Stimulated activated CD4-positive, alpha-beta T cell treated with anti-CD3 and anti-CD28 coated beads, Interleukin-4, amount 100 ng/mL, for 48 hours (primary cell): Measurements from ENCODE around the gene RLIM.
"Not testable (repeated sequence)": the region's sequence is repeated elsewhere in the genome, so short reads cannot be mapped to it uniquely, and the experiment has no call there.

Experiments used
- DNase-seq, 2 donors: peaks; one replicate each; pipeline ENCODE4 v3.0.0-alpha.2; 2020; ENCODE audit warnings: low read depth in 2 of 2

Gene RLIM, protein sequence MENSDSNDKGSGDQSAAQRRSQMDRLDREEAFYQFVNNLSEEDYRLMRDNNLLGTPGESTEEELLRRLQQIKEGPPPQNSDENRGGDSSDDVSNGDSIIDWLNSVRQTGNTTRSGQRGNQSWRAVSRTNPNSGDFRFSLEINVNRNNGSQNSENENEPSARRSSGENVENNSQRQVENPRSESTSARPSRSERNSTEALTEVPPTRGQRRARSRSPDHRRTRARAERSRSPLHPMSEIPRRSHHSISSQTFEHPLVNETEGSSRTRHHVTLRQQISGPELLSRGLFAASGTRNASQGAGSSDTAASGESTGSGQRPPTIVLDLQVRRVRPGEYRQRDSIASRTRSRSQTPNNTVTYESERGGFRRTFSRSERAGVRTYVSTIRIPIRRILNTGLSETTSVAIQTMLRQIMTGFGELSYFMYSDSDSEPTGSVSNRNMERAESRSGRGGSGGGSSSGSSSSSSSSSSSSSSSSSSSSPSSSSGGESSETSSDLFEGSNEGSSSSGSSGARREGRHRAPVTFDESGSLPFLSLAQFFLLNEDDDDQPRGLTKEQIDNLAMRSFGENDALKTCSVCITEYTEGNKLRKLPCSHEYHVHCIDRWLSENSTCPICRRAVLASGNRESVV

DNA sequence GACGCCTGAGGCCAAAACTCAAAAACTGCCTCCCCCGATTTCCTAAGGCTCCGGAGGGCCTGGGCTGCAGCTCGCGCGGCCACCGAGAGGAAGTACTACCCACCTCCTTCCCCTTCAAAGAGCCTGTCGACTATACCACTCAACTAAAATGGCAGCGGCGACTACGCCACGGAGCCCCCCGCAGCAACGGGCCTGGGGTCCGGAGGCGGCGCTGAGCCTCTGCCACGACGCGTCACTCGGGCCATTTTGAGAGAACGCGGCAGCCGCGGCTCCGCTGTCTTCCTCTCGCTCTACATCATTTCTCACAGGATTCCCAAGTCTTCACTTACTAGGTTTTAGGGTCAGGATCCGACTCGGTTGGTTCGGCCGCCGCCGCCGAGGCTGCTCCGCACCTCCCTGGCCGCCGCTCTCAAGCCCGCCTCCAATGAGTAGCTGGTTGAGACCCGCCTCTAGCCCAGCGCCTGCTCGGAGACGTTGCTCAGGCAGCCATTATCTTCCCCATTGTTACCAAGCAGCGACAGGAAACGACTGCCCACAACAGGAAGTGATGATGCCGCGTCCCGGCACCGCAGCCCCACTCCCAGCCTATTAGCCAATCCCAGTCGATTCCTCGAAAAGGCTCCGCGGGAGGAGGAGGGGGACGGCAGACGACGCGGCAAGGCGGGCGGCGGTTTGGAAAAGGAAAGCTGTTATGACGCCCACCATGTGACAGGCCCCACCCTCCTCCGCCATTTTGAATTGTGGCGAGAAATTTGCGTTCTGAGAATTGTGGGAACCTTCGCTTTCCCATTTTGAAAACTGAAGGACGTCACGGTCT lies at the start of gene RLIM:
Gene RLIM (minus strand): TSS at position 532 of the 817 bp plus-strand sequence. CDS start 18,647 bp downstream, outside the sequence.
- peak; percentile 73 to 83 for DNase-seq

DNA sequence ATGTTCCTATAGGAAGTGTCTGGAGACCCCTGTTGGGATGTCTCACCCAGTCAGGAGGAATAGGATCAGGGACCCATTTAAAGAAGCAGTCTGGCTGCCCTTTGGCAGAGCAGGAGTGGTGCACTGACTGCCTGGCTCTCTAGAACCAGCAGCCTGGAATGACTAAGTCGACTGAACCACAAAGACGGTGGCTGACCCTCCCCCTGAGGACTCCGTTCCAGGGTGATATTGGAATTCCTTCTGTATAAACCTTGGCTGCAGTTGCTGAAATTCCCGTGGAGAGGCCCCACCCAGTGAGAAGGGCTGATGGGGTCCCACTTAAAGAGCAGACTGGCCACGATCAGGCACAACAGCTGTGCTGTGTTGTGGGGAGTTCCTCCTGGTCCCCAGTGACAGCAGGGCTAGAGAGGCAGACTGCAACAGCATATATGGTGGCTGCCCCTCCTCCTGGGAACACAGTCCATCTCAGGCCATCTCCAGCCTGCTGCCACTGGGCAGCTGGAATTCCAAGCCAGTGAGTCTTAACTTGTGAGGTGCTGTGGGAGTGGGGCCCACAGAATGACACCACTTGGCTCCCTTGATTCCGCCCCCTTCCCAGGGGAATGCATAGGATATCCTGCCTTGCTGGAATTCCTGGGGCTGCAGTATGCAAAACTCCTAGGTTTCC lies 41.8 kb upstream of the RLIM start:
- DNase-seq, result no peak

DNA sequence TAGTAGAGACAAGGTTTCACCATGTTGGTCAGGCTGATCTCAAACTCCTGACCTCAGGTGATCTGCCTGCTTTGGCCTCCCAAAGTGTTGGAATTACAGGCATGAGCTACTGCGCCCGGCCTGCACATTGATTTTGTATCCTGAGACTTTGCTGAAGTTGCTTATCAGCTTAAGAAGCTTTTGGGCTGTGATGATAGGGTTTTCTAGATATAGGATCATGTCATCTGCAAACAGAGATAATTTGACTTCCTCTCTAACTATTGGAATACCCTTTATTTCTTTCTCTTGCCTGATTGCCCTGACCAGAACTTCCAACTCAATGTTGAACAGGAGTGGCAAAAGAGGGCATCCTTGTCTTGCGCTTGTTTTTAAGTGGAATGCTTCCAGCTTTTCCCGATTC lies 40.5 kb upstream of the RLIM start:
- DNase-seq, result not testable (repeated sequence)

DNA sequence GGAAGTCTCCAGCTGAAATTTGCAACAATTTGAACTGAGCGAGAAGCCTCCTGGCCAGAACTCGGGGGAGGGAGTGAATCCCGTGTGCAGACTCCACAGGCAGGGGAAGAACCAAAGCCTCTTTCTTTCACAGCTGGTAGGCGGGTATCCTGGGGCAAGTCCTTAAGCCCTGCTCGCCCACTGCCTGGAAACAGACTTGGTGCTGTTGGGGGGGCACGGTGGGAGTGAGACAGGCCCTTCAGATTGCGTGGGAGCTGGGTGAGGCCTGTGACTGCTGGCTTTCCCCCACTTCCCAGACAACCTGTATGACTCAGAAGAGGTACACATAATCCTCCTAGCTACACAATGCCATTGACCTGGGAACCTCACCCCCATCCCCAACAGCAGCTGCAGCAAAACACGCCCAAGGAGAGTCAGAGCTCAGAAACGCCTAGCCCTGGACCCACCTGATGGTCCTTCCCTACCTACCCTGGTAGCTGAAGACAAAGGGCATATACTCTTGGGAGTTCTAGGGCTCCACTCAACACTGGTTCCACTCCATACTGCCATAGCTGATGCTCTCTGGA lies 22.4 kb upstream of the RLIM start:
- no peak for DNase-seq

DNA sequence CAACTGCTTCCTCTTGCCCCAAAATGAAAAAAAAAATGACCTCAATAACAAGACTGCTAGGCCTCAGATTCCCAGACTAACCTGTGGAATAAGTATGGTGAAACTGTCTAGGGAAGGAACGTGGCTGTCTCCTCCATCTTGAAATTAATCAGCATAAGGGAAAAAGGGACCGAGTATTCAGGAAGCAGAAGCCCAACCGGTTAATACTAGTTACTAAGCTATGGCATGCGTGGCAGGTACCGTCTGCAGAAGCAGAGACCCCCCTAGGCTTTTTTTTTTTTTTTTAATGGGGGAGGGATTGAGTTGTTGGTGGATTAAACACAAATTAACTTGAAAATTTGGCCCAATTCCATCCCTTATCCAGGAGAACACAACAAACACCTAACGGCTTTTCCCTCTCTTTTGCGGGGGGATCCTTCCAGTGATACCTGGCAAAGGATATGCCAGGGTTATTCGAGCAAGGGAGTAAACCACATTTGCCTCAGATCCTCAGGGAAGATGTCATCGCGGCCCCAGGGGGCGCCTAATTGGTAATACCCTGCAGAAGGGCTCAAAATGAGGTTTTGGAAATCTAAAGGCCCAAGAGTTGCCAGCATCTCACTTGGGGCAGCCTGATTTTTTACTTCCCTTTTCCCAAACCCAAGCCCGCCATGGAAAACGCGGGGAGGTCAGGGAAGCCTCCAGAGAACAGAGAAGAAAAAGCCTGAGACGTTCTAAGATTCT lies 893 bp downstream of the RLIM start:
- DNase-seq, result no peak

DNA sequence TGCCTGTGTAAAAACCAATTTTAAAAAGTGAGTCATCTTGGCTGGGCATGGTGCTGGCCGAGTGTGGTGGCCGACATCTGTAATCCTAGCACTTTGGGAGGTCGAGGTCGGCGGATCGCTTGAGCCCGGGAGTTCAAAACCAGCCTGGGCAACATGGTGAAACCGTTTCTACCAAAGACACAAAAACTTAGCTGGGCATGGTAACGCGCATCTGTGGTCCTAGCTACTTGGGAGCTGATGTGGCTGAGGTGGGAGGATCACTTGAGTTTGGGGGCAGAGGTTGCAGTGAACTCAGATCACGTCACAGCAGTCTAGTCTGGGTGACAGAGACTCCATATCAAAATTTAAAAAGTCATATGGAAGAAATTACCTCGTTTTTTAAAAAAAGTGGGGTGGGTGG lies 7.6 kb downstream of the RLIM start:
- no peak for DNase-seq

DNA sequence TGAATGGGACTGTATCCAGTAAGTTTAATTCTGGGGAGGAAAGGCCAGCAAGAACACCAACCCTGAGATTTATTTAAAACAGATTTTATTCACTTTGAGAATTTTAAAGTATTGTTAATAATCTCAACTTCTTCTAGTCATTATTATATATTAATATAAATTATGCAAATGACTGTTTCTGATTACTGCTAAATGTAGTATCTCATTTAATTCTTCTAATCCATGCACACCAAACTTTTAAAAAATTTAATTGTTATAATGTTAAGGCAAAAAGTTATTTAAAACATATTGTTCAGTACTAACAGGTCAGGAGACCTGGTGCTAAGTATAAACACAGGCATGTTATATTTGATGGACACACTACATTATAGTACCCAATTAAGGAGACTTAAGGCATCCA lies 8.1 kb downstream of the RLIM start:
- DNase-seq, result no peak

DNA sequence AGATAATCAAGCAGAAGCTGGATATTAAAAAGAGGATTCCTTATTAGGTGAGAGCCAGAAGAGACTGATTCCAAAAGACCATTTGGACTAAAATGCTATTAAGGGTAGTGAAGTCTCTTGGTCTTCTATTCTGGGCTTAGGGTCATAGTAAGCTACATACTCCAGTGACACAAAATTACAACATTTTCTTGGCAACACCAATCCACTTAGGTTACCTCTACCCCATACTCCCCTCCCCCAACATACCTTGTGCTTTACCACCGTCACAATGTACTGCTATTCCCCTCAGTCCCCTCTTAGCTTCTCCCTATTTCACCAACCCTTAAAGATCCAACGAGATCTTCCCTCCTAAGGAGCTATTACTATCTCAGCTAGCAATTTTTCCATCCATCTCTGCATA lies 11.4 kb downstream of the RLIM start:
- DNase-seq, result no peak

DNA sequence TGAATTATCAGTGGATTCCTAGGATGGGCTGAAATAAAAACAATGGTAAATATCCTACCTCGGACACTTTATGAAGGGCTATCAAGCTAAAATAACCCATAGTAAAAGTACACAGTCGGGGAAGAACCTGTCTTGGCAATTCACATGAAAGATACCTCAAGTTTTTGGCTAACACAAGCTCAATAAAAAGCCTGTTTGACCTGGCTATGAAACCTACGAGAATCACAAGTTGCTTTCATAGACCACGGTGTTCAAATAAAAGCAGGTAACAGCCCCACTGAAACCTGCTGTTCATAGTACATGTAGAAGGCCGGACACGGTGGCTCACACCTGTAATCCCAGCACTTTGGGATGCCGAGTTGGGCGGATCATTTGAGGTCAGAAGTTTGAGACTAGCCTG lies 12.3 kb downstream of the RLIM start:
- DNase-seq, result no peak

DNA sequence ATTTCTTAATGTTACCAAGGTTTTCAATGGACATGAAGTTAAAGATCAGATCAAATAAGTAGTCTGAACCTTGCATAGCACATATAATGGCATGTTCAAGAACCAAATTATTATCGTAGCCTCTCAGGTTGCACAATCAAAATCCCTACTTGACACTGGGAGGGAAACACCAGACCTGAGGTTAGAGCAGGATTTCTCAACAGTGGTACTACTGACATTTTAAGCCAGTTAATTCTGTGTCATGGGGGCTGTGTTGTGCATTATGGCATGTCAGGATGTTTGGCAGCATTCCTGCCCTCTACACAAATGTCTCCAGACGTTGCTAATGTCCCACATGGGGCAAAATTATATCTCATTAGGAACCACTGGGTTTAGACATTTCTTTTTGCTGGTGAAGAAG lies 20.8 kb downstream of the RLIM start:
- no peak for DNase-seq

DNA sequence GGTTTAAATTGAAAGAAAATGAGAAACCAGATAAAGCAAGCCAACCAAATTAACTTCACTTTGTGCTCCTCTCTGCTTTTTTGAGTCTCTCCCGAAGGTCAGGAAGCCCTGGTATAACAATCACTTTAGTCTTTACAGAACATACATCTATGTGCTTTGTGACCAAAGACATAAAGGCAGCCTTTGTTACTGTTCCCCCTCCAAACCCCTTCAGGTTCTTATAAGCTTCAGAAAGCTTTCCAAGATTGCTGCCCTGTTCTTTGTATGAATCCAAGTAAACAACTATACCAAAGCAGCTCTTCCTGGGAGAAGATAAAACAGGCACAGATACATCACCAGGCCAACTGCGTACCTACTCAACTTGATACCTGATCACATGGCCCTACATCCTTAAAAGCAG lies 28.7 kb downstream of the RLIM start:
- no peak for DNase-seq

DNA sequence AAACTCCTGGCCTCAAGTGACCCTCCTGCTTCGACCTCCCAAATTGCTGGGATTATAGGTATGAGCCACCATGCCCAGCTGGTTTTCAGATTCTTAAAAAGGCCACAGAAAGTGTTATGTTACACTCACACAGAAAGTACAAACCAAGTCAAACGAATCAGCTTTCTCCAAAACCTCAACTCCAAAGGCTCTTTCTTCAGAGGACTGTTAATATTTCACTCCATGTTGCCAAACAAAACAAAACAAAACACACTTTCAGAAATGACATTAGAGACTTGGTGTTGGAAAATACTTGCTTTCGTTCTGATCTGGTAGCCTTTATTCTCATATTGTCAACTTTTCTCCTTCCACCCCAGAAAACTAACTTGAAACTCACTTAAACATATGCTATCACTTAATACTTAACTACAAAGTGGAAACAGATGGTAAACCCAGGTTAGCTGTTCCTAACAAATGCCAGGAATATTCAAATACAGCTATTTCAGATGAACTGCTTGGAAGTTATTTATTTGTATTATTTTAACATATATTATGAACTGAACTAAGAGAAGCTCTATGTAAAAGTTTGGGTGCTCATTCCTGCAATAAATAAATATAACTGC lies 34.7 kb downstream of the RLIM start:
- no peak for DNase-seq

DNA sequence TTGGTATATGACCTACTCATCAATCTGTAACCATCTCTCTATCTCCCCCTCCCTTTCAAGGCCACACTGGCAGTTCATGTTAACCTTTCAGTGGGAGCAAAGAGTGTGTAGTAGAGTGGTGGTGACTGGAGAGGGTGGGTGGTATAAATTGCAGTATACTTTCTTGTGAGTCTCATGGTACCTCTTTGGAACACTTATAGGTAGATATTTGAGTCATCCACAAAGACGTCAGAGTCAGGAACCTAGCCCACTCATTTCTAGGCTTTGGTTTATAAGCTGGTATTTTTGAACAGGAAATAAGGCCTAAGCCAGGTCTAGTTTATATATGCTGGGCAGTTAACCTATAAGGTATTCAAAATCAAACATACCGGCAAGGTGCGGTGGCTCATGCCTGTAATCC lies 36.3 kb downstream of the RLIM start:
- DNase-seq, result peak in 1 of 2 donors; percentile 1

DNA sequence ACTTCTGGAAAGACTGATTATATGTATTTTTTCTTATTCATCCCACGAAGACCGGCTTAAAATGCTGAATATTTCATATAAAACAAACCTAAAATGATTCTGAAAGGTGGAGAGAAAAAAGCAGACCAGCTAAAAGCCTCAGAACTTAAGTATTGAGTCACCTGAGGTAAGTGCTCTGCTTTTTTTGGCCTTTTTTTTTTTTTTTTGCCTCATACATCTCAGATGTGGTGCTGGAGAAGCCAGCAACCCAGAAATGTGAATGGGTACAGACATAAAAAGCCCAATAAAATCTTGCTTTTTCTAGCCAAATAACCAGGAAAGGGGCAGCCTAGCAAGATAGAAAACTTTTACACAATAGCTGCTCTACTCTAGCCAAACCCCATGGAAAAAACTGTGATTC lies 57.0 kb downstream of the RLIM start:
- DNase-seq, result no peak

DNA sequence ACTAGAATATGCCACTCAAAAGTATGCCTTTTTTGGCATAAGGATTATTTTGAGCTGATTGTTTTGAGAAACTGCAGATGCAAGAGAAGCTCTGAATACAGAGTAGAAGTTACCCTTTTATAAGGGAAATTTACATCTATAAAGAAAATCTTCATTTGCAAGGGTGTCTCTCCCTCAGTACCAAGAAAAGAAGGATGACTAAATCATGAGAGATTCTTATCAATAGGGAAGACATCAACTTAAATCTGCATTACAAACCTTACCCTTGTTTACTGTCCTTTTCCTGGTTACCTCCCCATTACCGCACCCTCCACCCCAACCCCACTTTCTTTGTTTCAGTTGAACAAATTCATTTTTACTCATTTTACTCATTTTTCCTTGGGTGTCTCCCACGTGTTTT lies 62.5 kb downstream of the RLIM start:
- DNase-seq, result no peak

DNA sequence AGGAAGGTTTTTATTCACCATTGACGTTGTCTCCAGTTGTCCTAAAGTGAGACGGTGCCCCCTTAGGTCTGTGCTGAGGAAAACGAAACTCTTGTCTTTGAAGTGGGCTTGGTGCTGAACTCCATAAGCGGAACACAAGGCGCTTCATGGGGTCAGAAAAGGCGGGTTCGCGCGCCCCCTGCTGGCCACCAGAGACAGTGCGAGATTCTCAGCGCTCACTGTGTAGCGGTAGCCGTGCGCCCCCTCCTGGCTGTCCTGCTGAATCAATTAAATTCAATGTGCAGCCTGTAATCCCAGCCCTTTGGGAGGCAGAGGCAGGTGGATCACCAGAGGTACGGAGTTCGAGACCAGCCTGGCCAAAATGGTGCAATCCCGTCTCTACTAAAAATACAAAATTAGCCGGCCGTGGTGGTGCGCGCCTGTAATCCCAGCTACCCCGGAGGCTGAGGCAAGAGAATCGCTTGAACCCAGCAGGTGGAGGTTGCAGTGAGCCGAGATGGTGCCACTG lies 64.1 kb downstream of the RLIM start:
- DNase-seq, result peak; percentile 72 to 79

DNA sequence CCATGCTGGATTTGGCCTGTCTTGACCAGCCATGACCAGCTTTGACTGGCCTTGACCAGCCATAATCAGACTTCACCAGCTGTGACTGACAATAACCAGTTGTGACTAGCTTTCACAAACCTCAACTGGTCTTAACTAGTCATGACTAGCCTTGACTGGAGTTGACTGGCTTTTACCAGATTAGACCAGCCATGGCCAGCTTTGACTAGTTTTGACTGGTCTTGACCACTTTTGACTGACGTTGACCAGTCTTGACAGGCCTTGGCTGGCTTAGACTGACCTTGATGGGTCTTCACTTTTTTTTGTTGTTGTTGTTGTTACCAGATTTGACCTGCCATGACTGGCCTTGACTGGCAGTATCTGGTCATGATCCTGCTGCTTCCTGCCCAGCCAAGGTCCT lies 67.4 kb downstream of the RLIM start:
- no peak for DNase-seq

DNA sequence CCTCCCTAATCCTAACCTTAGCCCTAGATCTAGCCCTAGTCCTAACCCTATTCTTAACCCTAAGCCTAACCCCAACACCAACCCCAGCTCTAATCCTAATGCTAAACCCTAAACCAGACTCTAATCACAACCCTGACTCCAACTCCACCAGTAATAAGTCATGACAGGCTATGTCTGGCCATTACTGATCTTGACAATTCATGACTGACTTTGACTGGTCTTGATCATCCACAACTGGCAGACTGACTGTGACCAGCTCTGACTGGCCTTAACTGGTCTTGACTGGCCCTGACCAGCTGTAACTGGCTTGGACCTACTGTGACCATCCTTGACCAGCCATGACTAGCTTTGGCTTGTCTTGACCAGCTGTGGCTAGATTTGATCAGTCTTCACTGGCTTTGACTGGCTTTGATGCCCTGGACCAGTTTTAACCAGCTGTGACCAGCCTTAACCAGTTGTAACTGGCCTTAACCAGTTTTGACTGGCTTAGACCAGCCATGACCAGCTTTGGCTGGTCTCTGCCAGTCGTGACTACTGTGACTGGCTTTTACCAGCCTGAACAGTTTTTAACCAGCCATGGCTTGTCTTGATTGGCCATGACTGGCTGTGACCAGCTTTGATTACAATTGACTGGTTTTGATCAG lies 68.4 kb downstream of the RLIM start:
- no peak for DNase-seq

DNA sequence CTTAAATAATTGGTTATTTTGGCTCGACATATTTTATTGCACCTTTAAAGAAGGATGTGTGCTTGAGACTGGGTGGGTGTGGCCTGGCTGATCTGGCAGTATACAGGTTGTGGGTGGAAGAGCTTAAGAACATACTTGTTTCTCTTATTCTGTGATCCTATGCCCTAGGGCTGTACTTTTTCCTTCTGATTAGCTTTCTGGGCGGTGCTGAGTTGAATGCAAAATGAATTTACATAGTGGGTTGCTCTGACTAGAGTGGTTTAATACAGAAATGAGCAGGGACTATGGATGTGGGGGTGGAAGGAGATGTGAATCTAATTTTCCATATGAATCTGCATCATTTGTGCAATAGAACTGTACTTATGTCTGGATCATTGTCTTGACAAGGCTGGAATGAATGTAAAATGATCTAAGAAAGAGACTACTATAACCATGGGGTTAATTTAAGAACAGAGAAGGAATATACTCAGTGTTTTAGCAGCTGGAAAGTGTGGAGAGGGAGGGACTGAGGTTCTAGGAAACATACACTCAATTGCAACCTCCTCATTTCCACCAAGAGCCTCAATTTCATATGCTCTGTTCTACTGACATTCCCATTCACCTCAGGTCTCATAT lies 73.7 kb downstream of the RLIM start:
- DNase-seq, result no peak
